NCI-H2196 treated with DMSO at 0.1 percent for 48 hours (cell line): ENCODE data around the gene ZNF672.
"Not testable (repeated sequence)": the region's sequence is repeated elsewhere in the genome, so short reads cannot be mapped to it uniquely, and the experiment has no call there.

Experiments
- DNase-seq: peaks from one replicate; lab custom pipeline; 2025; ENCODE audit not compliant: unreplicated experiment; lab: John Stamatoyannopoulos, UW

ZNF672 gene

GRCh38 chr1:248852481-248853405 is 14.7 kb downstream of the ZNF672 start:
- DNase-seq, result no peak

GRCh38 chr1:248853663-248854375 is 15.8 kb downstream of the ZNF672 start:
- DNase-seq, result no peak

- no peak for DNase-seq
Observed at GRCh38 chr1:248855580-248855979, 17.6 kb downstream of the ZNF672 start.

- DNase-seq, result no peak
Observed at GRCh38 chr1:248856176-248856575, 18.2 kb downstream of the ZNF672 start.

- DNase-seq, result no peak
Observed at GRCh38 chr1:248857201-248857600, 19.2 kb downstream of the ZNF672 start.

- DNase-seq, result no peak
Observed at GRCh38 chr1:248857749-248858095, 19.7 kb downstream of the ZNF672 start.

GRCh38 chr1:248858096-248858890 is 20.3 kb downstream of the ZNF672 start:
- no peak for DNase-seq

GRCh38 chr1:248858891-248859889 is 21.2 kb downstream of the ZNF672 start, which contains the start of gene ZNF692:
Gene ZNF692 (minus strand): TSS chr1:248859085. CDS start chr1:248858309, 776 bp downstream.
- DNase-seq, result peak; percentile 71

- DNase-seq, result no peak
Observed at GRCh38 chr1:248860007-248860406, 22.0 kb downstream of the ZNF672 start.

- no peak for DNase-seq
Observed at GRCh38 chr1:248861616-248862015, 23.6 kb downstream of the ZNF672 start.

- no peak for DNase-seq
Observed at GRCh38 chr1:248862695-248862997, 24.6 kb downstream of the ZNF672 start.

- DNase-seq, result peak; percentile 47
Observed at GRCh38 chr1:248862998-248863881, 25.2 kb downstream of the ZNF672 start.

GRCh38 chr1:248871837-248872401 is 33.9 kb downstream of the ZNF672 start:
- no peak for DNase-seq

- no peak for DNase-seq
Observed at GRCh38 chr1:248872752-248873408, 34.9 kb downstream of the ZNF672 start.

- DNase-seq, result peak; percentile 53
Observed at GRCh38 chr1:248873409-248873992, 35.5 kb downstream of the ZNF672 start.

GRCh38 chr1:248873993-248874533 is 36.0 kb downstream of the ZNF672 start:
- DNase-seq, result peak; percentile 53

GRCh38 chr1:248881261-248881660 is 43.2 kb downstream of the ZNF672 start:
- DNase-seq, result no peak

GRCh38 chr1:248882427-248882826 is 44.4 kb downstream of the ZNF672 start:
- DNase-seq, result not testable (repeated sequence)
